Measurements from ENCODE around the gene PDE4D.
"Not testable (repeated sequence)": the region's sequence is repeated elsewhere in the genome, so short reads cannot be mapped to it uniquely, and the experiment has no call there.

PDE4D gene

GRCh38 chr5:59579101-59579823 is 314.3 kb downstream of the PDE4D start:
- no peak for TF ChIP-seq RARB (CRISPR knock-in tag; IDR thresholded peaks at IDR 0.05)
- no peak for TF ChIP-seq GLIS3 (CRISPR knock-in tag; IDR thresholded peaks at IDR 0.05)
- TF ChIP-seq ZFP3 (CRISPR knock-in tag; IDR thresholded peaks at IDR 0.05) = no peak
- no peak for ATAC-seq

- no peak for TF ChIP-seq PPARA (CRISPR knock-in tag; IDR thresholded peaks at IDR 0.05; ENCODE audit: borderline replicate concordance)
- no peak for TF ChIP-seq POU6F1 (CRISPR knock-in tag; IDR thresholded peaks at IDR 0.05; ENCODE audit: borderline replicate concordance, low read depth)
- TF ChIP-seq ESRRG (CRISPR knock-in tag; IDR thresholded peaks at IDR 0.05) = no peak
- no peak for TF ChIP-seq ZNF70 (CRISPR knock-in tag; IDR thresholded peaks at IDR 0.05)
- TF ChIP-seq RARB (CRISPR knock-in tag; IDR thresholded peaks at IDR 0.05) = no peak
- ATAC-seq = no peak
These were observed 316.0 kb downstream of the PDE4D start for GRCh38 chr5:59577485-59577884.

- ATAC-seq = no peak
- no peak for TF ChIP-seq TSHZ2 (CRISPR knock-in tag; IDR thresholded peaks at IDR 0.05)
- no peak for TF ChIP-seq GLIS3 (CRISPR knock-in tag; IDR thresholded peaks at IDR 0.05)
- TF ChIP-seq ZC3H10 (CRISPR knock-in tag; IDR thresholded peaks at IDR 0.05) = no peak
- no peak for TF ChIP-seq TCF4 (CRISPR knock-in tag; IDR thresholded peaks at IDR 0.05; ENCODE audit: borderline replicate concordance)
- TF ChIP-seq ZNF8 (CRISPR knock-in tag; IDR thresholded peaks at IDR 0.05) = no peak
- no peak for TF ChIP-seq ZNF70 (CRISPR knock-in tag; IDR thresholded peaks at IDR 0.05)
- TF ChIP-seq CSDC2 (CRISPR knock-in tag; IDR thresholded peaks at IDR 0.05) = no peak
- TF ChIP-seq OSR1 (CRISPR knock-in tag; IDR thresholded peaks at IDR 0.05) = no peak
- no peak for TF ChIP-seq ISL1 (CRISPR knock-in tag; IDR thresholded peaks at IDR 0.05)
- TF ChIP-seq RARB (CRISPR knock-in tag; IDR thresholded peaks at IDR 0.05) = no peak
These were observed 317.7 kb downstream of the PDE4D start for GRCh38 chr5:59575648-59576445.

- ATAC-seq = not testable (repeated sequence)
These were observed 320.0 kb downstream of the PDE4D start for GRCh38 chr5:59573509-59573908.

- no peak for TF ChIP-seq ZNF70 (CRISPR knock-in tag; IDR thresholded peaks at IDR 0.05)
- no peak for TF ChIP-seq PPARA (CRISPR knock-in tag; IDR thresholded peaks at IDR 0.05; ENCODE audit: borderline replicate concordance)
- TF ChIP-seq BACH2 (CRISPR knock-in tag; IDR thresholded peaks at IDR 0.05; ENCODE audit: borderline replicate concordance) = no peak
- no peak for TF ChIP-seq SNAI2 (CRISPR knock-in tag; IDR thresholded peaks at IDR 0.05)
- no peak for TF ChIP-seq ZFP3 (CRISPR knock-in tag; IDR thresholded peaks at IDR 0.05)
- ATAC-seq = no peak
These were observed 322.5 kb downstream of the PDE4D start for GRCh38 chr5:59571067-59571466.

GRCh38 chr5:59569608-59570334 is 323.8 kb downstream of the PDE4D start:
- ATAC-seq = no peak
- no peak for TF ChIP-seq BACH2 (CRISPR knock-in tag; IDR thresholded peaks at IDR 0.05; ENCODE audit: borderline replicate concordance)
- TF ChIP-seq TOX (CRISPR knock-in tag; IDR thresholded peaks at IDR 0.05; ENCODE audit: borderline replicate concordance) = no peak
- no peak for TF ChIP-seq TCF4 (CRISPR knock-in tag; IDR thresholded peaks at IDR 0.05; ENCODE audit: borderline replicate concordance)
- no peak for TF ChIP-seq ARNTL (CRISPR knock-in tag; IDR thresholded peaks at IDR 0.05; ENCODE audit: borderline replicate concordance, low read depth)
- no peak for TF ChIP-seq ZC3H10 (CRISPR knock-in tag; IDR thresholded peaks at IDR 0.05)
- no peak for TF ChIP-seq RARB (CRISPR knock-in tag; IDR thresholded peaks at IDR 0.05)
- TF ChIP-seq CREB5 (CRISPR knock-in tag; IDR thresholded peaks at IDR 0.05; ENCODE audit: low read depth) = no peak
- no peak for TF ChIP-seq ZNF565 (CRISPR knock-in tag; conservative IDR thresholded peaks at IDR 0.05; ENCODE audit: low read depth)
- no peak for TF ChIP-seq SNAI2 (CRISPR knock-in tag; IDR thresholded peaks at IDR 0.05)
- TF ChIP-seq ZFP30 (CRISPR knock-in tag; IDR thresholded peaks at IDR 0.05) = no peak
- TF ChIP-seq CSDC2 (CRISPR knock-in tag; IDR thresholded peaks at IDR 0.05) = no peak

Measured in SK-N-SH treated with all-trans-retinoic acid at 6 μM for 48 hours (cell line).